Measurements from ENCODE around the gene SMIM20.
A peak's percentile ranks its signal among the peaks of the same experiment; 100 is the strongest.
"Not testable (repeated sequence)": the region's sequence is repeated elsewhere in the genome, so short reads cannot be mapped to it uniquely, and the experiment has no call there.

Gene SMIM20

DNA sequence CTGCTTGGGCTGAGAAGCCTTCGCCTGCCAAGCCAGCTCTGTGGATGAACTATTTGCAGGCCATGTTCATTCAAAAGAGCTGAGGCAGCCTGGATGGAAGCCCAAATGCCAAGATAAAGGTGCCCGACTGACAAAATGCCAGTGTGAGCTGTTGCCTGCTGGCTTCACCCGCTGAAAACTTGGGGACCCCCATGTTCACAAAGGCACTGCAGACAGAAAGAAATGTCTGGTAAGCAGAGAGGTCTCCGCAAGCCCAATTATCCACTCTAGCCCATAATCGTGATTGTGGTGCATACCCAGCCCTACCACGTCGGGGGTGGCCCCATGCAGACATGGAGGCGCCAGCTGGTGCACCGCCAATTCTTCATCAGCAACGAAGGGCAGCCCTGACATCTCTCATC, 13.0 kb upstream of the SMIM20 start:
- no peak overlapping the region for H3K27ac ChIP-seq (ENCODE audit: low read length)
- TF ChIP-seq EZH2phosphoT487 (IDR thresholded peaks at IDR 0.05; ENCODE audit: low read depth) = no peak
- TF ChIP-seq, protein P1, sequence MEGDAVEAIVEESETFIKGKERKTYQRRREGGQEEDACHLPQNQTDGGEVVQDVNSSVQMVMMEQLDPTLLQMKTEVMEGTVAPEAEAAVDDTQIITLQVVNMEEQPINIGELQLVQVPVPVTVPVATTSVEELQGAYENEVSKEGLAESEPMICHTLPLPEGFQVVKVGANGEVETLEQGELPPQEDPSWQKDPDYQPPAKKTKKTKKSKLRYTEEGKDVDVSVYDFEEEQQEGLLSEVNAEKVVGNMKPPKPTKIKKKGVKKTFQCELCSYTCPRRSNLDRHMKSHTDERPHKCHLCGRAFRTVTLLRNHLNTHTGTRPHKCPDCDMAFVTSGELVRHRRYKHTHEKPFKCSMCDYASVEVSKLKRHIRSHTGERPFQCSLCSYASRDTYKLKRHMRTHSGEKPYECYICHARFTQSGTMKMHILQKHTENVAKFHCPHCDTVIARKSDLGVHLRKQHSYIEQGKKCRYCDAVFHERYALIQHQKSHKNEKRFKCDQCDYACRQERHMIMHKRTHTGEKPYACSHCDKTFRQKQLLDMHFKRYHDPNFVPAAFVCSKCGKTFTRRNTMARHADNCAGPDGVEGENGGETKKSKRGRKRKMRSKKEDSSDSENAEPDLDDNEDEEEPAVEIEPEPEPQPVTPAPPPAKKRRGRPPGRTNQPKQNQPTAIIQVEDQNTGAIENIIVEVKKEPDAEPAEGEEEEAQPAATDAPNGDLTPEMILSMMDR (IDR thresholded peaks at IDR 0.05; ENCODE audit: low read depth, low read length) = no peak
- H4K20me1 ChIP-seq (ENCODE audit: insufficient read depth, low read length) = no peaks in the 10 kb centered on the region
- no peak overlapping the region for H3K4me3 ChIP-seq (ENCODE audit: low read length)
- no peaks in the 10 kb centered on the region for H3K79me2 ChIP-seq (ENCODE audit: low read length)
- no peak overlapping the region for H2AFZ ChIP-seq (ENCODE audit: low read depth, low read length)
- no peaks in the 10 kb centered on the region for H3K9me3 ChIP-seq (ENCODE audit: insufficient read depth, low read length)
- H3K4me1 ChIP-seq (ENCODE audit: low read length) = peaks cover 24% of the 10 kb centered on the region
- no peaks in the 10 kb centered on the region for H3K27me3 ChIP-seq (ENCODE audit: low read depth, low read length)
- H3K36me3 ChIP-seq (replicated peaks; ENCODE audit: low read depth, low read length) = no peaks in the 10 kb centered on the region
- no peak overlapping the region for H3K4me2 ChIP-seq (ENCODE audit: low read length)
- no peak overlapping the region for H3K9ac ChIP-seq (ENCODE audit: low read length)

DNA sequence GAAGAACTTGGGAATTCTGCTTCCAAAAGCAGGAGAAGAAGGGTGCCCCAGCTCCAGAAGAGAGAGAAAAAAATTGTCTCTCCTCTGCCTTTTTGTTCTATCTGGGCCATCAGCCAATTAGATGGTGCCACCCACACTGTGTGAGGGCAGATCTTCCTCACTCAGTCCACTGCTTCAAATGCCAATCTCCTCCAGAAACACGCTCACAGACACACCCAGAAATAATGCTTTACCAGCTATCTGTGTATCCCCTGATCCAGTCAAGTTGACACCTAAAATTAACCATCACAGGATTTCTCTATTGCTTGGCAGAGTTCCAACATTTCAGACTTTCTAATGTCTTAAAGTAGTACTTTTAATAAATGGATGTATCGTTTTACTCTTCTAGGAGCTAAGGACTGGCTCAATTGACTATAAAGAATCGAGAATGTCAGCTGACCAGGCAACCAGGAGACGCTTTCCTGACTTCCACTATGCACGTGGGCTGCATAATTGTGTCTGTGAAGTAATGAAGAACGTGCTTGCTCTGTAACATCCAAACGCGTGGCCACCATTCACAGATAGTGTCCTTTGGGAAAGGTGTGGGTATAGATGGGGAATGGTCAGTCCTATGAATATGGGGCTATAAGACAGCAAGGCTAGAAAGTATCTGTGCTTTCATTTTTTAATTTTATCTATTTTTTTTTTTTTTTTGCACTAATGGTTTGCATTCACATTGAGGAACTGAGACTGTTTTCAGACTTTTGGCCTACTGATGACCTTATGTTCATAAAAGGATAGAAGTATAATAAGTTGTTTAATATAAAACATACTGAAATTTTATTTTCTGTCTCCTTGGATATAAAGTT, 9.9 kb upstream of the SMIM20 start:
- Histone ChIP-seq H3K36me3 (replicated peaks; ENCODE audit: low read depth, low read length) (peaks cover 6% of the 10 kb centered on the region), H3K4me1 (ENCODE audit: low read length) (peaks cover 21% of the 10 kb centered on the region), H2AFZ (ENCODE audit: low read depth, low read length) (peak overlapping the region; percentile 74), H3K4me3 (ENCODE audit: low read length) (no peak overlapping the region), H3K4me2 (ENCODE audit: low read length) (peak overlapping the region; percentile 54), H3K27ac (ENCODE audit: low read length) (peak overlapping the region; percentile 50), H3K79me2 (ENCODE audit: low read length) (no peaks in the 10 kb centered on the region), H4K20me1 (ENCODE audit: insufficient read depth, low read length) (no peaks in the 10 kb centered on the region), H3K27me3 (ENCODE audit: low read depth, low read length) (no peaks in the 10 kb centered on the region), H3K9ac (ENCODE audit: low read length) (no peak overlapping the region), H3K9me3 (ENCODE audit: insufficient read depth, low read length) (peaks cover 3% of the 10 kb centered on the region; the same call in 1 of the 2 replicates)
- TF ChIP-seq, protein P1 (IDR thresholded peaks at IDR 0.05; ENCODE audit: low read depth, low read length) = no peak
- no peak for TF ChIP-seq EZH2phosphoT487 (IDR thresholded peaks at IDR 0.05; ENCODE audit: low read depth)

DNA sequence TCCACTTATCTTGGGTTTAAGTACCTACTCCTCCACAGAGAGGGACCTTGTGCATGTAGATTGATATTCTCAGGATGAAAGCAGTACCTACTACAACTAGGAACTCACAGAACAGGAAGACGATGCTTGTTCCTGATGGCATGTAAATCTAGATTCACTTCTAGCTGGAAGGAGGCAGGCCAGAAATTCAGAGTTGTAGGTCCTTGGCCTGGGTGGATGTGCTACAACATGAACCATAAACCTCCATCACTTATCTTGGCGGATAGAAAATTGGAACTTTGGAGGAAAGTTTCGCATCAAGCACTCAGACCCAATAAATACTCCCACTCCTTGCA, 9.3 kb upstream of the SMIM20 start:
- H2AFZ ChIP-seq (ENCODE audit: low read depth, low read length) = no peak overlapping the region
- peaks cover 21% of the 10 kb centered on the region for H3K4me1 ChIP-seq (ENCODE audit: low read length)
- peaks cover 6% of the 10 kb centered on the region for H3K36me3 ChIP-seq (replicated peaks; ENCODE audit: low read depth, low read length)
- H3K4me3 ChIP-seq (ENCODE audit: low read length) = no peak overlapping the region
- TF ChIP-seq EZH2phosphoT487 (IDR thresholded peaks at IDR 0.05; ENCODE audit: low read depth) = no peak
- TF ChIP-seq, protein P1 (IDR thresholded peaks at IDR 0.05; ENCODE audit: low read depth, low read length) = no peak
- peak overlapping the region; percentile 54 for H3K4me2 ChIP-seq (ENCODE audit: low read length)
- H3K27ac ChIP-seq (ENCODE audit: low read length) = peak overlapping the region; percentile 50
- H3K9ac ChIP-seq (ENCODE audit: low read length) = no peak overlapping the region
- no peaks in the 10 kb centered on the region for H4K20me1 ChIP-seq (ENCODE audit: insufficient read depth, low read length)
- peaks cover 3% of the 10 kb centered on the region; the same call in 1 of the 2 replicates for H3K9me3 ChIP-seq (ENCODE audit: insufficient read depth, low read length)
- no peaks in the 10 kb centered on the region for H3K79me2 ChIP-seq (ENCODE audit: low read length)
- no peaks in the 10 kb centered on the region for H3K27me3 ChIP-seq (ENCODE audit: low read depth, low read length)

DNA sequence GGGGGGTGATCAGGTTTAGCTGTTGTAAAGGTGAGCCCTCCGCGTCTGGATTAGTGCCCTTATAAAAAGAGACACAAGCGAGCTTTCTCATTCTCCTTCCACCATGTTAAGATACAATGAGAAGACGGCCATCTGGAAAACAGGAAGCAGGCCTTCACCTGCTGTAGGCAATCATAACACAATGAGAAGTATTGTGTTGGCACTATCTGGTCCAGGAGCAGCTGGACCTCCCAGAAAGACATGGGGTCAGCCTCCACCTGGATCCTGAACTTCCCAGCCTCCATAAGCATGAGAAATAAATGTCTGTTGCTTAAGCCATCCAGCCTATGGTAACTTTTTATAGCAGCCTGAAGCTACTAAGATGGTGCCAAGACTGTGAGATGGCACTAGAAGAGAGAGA, 8.6 kb upstream of the SMIM20 start:
- H4K20me1 ChIP-seq (ENCODE audit: insufficient read depth, low read length) = no peaks in the 10 kb centered on the region
- no peak overlapping the region for H2AFZ ChIP-seq (ENCODE audit: low read depth, low read length)
- H3K27me3 ChIP-seq (ENCODE audit: low read depth, low read length) = no peaks in the 10 kb centered on the region
- no peak overlapping the region for H3K4me3 ChIP-seq (ENCODE audit: low read length)
- H3K36me3 ChIP-seq (replicated peaks; ENCODE audit: low read depth, low read length) = peaks cover 6% of the 10 kb centered on the region
- H3K9me3 ChIP-seq (ENCODE audit: insufficient read depth, low read length) = peaks cover 3% of the 10 kb centered on the region
- no peaks in the 10 kb centered on the region for H3K79me2 ChIP-seq (ENCODE audit: low read length)
- H3K4me2 ChIP-seq (ENCODE audit: low read length) = no peak overlapping the region
- H3K4me1 ChIP-seq (ENCODE audit: low read length) = peaks cover 21% of the 10 kb centered on the region
- no peak overlapping the region for H3K9ac ChIP-seq (ENCODE audit: low read length)
- H3K27ac ChIP-seq (ENCODE audit: low read length) = no peak overlapping the region
- no peak for TF ChIP-seq EZH2phosphoT487 (IDR thresholded peaks at IDR 0.05; ENCODE audit: low read depth)
- TF ChIP-seq, protein P1 (IDR thresholded peaks at IDR 0.05; ENCODE audit: low read depth, low read length) = no peak

DNA sequence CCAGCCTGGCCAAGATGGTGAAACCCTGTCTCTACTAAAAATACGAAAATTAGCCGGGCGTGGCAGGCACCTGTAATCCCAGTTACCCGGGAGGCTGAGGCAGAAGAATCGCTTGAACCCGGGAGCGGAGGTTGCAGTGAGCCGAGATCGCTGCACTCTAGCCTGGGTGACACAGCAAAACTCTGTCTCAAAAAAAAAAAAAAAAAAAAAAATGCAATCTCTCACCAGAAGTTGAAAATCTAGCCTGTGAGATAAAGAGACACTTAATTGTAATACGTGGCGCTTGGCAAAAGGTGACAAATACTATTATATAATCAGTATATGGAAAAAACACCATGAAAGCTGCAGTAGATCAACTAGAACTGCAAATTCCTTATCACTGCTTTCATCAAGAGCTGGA, 7.9 kb upstream of the SMIM20 start:
- not testable (repeated sequence) for H2AFZ ChIP-seq (ENCODE audit: low read depth, low read length); H3K27ac ChIP-seq (ENCODE audit: low read length); H3K36me3 ChIP-seq (replicated peaks; ENCODE audit: low read depth, low read length); H3K9ac ChIP-seq (ENCODE audit: low read length); H3K27me3 ChIP-seq (ENCODE audit: low read depth, low read length); H4K20me1 ChIP-seq (ENCODE audit: insufficient read depth, low read length); H3K4me3 ChIP-seq (ENCODE audit: low read length); H3K79me2 ChIP-seq (ENCODE audit: low read length); H3K4me2 ChIP-seq (ENCODE audit: low read length); H3K9me3 ChIP-seq (ENCODE audit: insufficient read depth, low read length)
- peaks cover 21% of the 10 kb centered on the region for H3K4me1 ChIP-seq (ENCODE audit: low read length)
